Measurements from ENCODE around the gene AANAT. TPM values are rescaled to one million over a fixed set of nuclear protein-coding genes. Genes with fewer than 3 reads are reported as not detected.

Gene AANAT
- polyA plus RNA-seq, 12 donors = 0.33 to 0.66 (median 0.46) TPM; not detected in 6

DNA sequence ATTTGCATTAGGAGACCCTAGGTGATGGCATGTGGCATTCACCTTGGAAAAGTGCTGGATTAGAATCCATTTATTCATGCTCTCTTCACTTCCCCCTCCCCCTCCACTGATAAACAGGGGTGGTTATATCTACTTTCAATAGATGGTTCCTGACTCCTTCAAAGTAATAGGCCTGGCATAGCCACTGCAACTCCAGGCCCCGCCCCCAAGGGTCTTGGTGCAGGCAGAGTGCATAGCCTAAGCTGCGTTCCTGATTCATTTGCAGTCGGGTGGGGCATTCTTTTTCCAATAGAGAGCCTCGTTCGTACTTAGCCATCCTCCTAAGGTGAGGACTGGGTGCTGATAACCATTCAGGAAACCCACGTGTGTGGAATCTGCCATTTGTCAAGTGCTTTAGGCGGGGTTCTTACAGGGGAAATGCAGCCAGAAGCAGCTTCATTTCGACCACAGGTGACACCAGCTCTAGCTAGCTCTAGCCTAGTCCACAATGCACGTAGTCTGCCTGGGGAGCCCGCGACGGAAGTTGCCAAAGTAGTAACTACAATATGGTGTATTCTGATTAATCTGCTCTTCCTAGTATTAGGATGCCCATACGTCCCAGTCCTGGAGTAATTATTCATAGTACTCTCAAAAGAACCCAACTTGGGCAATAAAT is 25.6 kb upstream of the AANAT start:
- DNase-seq = no peak

DNA sequence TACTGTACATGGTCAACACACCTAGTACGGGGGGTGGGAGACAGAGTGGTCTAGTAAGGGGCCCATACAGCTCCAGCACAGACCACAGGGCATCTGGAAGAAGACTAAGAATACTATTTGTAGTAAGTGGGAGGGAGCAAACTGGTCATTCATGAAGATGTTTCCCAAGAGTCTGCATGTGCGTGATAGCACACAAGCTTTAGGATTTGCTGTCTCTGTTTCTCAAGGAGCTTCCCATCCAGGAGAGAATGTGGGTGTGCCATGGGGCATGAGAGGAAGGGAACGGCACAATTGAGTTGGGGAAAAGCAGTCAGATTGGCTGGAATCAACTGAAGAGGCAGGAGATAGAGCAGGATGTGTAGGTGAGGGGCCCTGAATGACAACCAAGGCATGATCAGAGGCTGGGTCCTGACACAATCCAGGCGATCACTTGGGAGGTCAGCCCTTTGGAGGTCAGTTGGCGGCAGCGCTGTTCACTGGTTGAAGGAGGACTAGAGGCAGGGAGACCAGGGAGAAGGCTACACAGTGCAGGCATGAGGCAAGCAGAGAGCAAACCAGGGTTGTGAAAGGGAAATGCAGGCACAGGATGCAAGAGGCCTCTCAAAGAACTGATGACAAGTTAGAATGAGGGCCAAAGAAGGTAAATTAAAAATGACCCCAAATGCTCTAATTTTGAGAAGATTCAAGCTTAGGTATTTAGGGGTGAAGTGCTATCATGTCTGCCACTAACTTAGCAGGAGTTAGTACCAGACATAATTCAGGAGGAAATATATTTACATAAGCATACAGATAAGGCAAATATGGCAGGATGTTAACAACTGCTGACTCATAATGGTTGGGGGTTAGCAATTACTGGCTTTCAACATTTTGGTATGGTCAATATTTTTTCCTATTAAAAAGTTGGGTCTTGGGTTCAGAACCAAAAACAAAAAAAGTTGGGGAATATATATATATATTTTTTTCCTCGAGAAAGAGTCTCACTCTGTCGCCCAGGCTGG is 24.8 kb upstream of the AANAT start:
- DNase-seq = no peak

DNA sequence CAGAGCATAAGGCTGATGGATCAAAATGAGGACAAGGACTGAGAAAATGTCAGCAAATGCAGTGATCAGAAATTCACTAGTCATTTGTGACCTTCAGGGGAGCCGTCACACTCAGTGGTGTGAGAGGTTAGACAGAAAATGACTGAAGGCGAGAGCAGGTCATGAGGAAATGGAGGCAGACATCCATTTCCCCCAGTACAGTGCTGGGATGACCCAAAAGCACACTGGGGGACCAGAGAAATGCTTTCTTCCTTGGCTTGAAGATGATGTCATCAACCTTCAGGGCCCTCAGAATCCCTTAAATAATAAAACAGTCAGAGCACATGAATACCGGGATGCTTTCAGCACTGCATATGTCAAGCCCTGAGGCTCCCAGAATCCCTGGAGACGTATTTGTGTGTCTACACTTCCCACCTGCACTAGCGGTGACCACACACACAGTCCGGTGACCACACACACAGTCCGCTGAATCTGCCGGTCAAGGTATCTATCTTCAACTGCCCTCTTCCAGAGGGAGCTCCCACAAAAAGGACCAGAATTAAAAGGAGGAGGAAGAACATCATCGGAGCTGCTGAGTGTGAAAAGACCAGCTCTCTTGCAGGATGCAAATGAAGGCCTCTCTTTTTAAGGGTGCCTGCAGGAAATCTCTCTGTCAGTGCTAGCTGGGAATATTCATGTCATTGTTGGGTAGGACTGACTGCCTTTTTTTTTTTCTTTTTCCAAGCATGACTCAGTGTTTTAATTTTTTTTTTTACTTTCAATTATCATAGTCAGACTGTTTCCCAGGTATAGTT is 22.7 kb upstream of the AANAT start:
- DNase-seq = no peak

DNA sequence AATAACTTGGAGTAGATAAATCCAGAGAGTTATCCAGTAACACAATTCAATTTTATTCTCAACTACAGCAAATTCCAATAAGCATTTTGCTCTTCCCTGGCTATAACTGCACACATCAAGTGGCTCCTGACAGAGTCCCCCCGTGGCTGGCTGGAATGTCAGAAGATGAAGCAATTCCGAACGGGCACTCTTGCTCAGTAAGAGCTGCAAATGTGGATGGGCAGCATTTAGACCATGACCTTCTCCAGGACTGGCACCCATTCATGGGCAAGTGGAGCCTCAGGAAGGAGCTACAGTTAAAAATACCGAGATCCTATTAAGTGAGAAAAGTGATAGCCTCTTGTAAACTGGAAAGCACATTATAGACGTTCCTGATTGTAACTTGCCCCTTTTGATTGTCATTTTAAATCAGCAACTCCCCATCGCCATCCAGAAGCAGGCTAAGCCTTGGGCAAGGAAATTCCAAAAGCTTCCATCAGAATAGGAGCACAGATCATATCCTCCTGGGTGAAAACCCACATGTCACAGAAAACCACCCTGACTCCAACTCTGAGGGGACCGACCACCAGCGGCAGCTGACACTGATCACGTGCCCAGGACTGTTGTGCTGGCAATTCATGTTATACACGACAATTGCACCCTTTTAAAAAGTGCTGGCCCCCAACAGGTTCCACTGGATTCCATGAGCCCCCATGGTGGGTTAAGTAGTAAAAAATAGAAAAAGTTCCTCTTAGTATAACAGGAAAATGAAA is 21.5 kb upstream of the AANAT start:
- DNase-seq = no peak

DNA sequence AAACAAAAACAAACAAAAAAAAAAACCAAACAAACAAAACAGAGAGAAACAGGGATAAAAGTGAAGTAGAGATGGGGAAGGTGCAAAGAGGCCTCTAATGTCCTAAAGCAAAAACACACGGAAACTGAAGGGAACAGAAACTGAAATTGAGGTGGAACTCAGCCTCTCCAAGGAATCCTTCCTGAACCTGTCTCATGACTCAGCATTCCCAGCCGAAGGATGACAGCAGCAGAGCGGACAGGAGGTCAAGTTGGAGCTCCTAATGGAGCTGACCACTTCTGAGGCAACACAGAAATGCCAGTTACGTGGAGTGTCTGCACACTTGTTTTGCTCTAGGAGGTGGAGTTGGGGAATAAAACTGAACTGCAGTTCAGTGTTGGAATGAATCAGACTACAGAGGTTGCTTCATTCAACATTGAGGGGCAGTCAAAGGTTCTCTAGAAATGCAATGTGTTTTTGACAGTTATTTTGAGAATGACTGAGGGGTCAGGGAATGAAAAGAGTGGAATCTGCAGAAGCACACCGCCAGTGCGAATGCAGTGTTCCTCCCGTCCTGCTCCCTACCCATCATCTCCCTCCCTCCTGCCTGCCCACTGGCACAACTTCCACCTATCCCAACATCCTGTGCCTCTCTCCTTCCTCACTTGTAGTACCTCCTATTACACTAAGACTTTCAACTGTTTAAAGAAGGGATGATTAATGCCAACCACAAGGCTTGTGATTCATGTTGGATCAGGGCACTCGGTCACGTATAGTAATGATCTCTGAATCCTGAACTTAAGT is 20.8 kb upstream of the AANAT start:
- no peak for DNase-seq

DNA sequence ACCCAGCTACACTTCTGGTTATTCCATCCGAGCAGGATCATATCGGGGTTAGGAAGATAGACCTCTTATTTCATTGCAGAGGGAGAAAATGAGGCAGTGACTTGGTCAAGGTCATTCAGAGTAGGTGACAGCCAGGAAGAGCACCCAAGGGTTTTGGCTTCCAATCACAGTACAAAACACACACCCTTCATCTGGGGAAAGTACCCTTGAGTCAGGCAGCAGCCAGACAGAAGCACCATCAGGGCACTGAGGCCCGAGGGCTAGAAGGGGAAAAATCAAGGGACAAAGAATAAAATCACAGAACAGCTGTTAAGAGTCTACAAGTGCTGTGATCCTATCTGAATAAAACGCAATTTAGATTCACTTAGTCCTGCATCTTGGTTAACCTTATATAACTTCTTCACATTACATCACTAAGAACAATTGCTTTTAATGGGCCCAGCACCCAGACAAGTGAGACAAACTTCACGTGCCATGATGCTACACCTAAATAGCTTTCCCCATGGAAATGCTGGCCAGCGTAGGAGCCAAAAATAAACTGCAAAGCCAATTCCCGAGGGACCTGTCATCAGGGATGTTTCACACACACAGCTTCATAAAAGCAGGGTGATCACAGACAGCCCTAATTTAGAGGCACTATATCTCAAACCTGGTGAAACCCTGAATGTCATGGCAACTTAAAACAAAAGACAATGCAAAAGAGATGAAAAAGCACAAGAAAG is 19.3 kb upstream of the AANAT start:
- no peak for DNase-seq

DNA sequence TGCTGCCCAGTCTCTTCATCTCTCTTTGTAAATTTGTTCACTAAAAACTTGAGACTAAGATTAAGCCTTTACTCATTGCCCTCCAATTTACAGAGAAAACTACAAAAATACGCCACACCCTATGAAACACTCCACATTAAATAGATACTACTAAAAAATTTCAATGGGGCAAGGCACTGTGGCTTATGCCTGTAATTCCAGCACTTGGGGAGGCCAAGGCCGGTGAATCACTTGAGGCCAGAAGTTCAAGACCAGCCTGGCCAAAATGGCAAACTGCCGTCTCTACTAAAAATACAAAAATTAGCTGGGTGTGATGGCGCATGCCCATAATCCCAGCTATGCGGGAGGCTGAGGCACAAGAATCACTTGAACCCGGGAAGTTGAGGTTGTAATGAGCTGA is 18.3 kb upstream of the AANAT start:
- DNase-seq = no peak

DNA sequence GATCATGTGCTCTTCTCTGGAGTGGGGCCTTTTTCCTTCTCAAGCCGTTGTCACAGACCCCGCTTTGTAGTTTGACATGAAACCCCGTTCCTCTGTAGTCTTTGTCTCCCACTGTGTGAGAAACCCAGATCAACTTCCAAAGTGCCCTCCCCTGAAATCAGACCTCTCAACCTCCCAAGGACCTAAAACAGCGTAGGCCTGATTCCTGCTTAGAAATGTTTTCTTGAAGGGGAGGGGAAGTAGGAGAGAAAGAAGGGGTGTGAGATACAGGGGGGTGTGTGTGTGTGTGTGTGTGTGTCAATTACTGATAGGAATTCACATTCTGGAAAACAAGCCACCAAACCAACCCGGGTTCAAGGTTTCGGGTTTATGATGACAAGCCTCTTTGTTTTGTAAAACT is 15.9 kb upstream of the AANAT start:
- no peak for DNase-seq

DNA sequence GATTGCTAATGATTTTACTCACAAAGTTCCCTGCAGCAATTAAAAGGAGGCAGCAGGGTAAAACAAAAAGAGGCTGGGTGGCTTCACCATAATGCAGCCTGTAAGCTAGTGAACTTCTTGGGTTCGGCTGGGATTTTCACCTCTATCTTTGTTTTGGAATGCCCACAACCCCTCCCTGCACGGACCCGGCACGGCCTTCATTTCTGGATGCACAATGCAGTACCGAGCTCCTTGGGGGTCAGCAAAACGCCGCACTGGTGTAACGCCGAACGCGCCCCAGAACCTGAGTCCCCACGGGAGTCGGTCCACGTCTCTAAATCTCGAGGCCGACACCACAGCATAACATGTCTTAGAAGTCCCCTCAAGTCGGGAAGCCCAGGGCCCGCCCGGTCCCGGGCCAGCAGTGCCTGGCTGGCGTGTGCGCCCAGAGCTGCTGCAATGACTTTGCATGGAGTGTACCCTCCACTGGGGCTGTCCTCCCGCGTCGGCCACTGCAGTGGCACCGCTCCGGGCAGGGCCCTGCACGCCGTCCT is 15.2 kb upstream of the AANAT start:
- DNase-seq = no peak

DNA sequence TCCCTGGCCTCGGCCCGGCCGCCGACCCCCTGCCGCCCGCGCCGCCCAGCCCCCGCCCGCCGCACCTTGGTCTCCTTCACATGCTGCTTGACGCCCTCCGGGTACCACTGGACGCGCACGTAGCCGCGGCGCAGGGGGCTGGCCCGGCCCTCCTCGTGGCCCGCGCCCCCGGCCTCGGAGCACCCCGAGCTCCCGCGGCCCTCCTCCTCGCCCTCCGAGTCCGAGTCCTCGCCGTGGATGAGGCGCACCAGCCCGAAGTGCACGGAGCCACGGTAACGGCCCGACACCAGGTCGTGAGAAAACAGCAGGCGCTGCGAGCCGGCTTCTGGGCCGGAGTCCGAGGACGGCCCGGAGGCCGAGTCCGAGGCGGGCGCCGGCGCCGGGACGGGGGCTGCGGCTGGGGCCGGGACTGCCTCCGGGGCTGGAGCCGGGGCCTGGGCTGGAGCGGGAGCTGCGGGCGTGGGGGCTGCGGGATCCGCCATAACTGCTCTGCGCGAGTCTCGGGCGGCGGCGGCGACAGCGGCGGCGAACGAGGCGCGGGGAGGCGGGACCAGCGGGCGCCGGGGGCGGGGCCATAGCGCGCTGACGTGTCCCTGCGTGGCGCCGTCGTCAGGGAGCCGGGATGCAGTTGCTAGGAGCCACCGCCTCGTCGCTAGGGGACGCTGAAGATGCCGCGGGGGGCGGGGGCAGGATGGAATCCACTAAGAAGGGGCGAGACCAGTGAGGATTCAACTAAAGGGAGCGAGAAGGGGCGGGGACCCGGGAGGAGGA is 14.6 kb upstream of the AANAT start, which contains the start of gene UBE2O:
Gene UBE2O (minus strand): TSS at position 493 of the 771 bp plus-strand sequence. CDS start 11 bp downstream, at position 482.
- DNase-seq = peak; percentile 87

DNA sequence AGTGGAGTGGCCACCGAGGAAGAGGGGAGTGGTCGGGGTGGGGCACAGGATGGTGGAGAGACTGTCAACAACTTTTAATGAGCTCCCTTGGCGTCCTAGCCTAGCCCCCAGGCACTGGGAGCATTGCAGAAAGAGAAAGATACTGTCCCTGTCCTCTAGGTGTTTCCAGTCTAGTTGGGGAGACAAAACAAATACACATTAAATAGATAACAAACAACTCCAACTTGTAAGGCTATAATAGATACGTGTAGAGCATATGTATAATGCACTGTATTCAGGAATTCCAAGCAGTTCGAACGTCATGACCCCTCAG is 14.0 kb upstream of the AANAT start:
- DNase-seq = no peak

DNA sequence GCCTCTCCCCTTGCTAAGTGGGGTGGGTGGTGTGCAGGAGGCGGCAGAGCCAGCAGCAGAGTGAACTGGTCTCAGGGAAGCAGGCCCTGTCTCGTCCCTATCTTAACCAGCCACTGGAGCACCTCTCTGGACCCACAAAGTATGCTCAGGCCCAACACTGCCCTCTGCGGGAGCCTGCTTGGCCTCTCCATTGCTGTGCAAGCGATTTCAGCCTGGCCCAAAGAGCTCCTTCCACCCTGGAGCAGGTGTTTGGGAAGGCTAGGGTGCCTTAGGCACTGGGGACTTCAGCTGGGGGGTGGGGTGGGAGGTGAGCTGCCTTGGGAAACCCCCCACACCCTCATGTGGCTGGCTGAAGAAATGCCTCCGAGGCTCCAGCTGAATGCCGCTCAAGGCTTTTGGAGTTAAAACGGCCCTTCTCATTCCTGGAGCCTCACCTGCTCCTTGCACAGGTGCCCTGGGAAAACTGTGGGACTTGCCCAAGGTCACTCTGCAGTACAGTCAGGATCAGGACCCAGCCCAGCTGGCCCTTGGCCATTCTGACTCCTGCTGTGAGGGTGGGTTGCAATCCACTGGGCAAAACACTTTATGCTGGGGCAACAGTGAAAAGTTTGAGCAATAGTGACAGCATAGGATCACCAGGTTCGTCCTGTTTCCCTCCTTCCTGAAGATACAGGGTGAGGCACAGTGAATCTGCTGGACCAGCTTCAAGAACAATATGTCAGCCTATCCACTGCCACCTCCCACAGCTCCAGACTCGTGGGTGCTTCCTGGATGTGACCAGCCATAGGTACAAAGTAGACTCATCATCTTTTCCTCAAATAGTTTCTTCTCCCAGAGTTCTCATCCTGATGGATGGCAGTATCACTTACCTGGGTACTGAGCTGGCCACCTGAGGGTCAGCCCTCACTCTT is 8.6 kb upstream of the AANAT start:
- no peak for DNase-seq

DNA sequence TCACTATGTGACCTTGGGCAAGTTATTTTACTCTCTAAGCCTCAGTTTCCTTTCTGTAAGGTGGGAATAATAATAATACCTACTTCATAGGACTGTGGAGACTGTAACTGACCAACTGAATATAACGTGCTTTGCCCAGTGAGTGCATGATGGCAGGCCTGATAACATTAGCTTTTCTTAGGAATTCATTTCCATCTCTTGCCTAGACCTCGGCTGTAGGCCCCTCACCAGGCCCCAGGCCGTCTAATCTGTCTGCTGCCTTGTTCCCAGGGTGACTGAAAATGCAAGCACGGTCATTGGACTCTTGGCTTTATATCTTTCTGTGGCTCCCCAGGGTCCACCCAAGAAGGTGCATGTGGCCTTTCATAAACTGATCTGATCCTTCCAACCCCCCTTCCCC is 7.7 kb upstream of the AANAT start:
- no peak for DNase-seq

DNA sequence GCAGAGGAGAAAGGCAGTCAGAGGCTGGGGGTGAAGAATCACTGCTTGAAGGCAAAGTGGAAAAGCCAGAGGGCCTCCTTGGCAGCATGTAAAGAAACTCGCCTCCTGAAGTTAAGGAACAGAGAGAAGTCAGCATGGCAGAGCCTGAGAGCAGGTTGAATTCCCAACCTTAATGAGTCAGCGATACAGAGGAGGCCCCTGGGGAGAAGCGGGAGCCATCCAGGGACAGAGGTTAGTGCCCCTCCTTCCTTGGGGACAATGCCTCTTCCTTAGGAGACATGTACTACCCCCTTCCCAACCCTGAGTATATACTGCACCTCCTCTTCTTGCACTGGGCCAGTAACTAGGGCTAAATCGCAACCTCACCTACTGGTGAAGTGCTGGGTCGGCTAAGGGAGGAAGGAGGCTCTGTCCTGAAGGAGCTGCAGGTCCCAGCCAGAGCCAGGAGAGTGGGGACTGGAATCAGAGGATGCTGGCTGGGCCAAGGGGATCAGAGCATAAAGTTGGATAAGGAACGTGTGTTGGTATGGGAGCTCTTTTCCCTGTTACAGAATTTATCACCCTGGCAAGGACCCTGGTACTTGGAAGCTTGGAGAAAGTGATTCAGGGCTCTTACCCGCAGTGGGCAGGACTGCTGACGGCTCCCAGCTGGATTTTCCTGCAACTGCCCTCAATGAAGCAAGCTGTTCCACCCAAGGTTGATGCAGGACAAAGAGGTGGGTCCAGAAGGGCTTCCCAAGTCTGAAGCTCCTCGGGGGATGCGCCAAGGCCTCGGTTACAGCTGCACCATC is 5.4 kb upstream of the AANAT start:
- no peak for DNase-seq

DNA sequence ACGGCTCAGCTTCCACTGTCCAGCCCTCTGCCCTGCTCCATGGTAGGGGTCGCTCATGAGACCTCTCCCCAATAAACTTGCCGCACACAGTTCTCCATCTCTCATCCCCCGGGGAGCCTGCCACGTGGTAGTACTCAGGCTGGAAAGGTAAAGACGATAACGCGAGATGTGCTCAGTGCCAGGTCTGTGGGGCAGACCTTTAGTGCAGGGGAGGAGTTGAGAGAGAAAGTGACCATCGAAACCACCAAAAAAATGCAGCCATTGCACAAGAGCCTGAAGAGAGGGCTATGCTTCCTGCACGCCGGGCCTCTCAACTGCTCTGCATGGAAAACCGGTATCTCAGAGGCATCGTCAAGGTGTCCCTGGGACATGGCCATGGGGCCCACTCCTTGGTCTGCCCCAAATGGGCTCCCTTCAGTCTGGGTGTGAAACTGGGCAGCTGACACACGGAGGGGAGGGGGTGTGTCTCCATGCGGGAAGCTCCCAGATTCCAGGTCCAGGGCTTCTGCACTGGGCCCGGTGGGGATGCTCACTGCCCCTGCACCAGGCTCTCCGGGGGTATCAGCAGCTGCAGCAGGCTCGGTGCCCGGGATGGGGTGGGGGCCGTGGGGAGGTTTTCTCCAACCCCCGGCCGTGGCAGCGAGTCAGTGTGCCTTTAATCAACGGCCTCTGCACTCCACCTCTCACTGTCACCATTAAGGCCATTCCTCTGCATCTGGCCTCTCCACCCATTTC is 4.7 kb upstream of the AANAT start:
- no peak for DNase-seq

DNA sequence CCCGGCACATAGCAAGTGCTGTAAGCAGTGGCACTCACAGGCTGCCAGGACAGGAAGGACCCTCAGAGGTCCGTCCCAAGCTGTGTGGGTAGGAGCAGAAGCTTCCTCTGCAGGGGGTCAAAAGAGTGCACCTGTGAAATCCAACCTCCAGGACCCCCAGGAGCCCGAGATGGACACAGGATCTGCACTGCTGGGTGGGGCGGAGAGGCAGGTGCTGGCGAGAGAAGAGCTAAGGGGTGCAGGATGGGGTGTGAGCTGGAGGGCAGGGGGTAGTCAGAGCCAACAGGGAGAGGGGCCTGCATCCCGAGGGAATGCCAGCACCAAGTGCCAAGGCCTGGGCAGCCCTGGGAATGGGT is 650 bp upstream of the AANAT start:
- no peak for DNase-seq

Measured in muscle of arm (tissue), 12 donors.